Vagina (tissue), 2 donors: ENCODE measurements around the gene ZNF598. TPM values are rescaled to one million over a fixed set of nuclear protein-coding genes. Genes with fewer than 3 reads are reported as not detected.

ENCODE experiments used
- DNase-seq, 2 donors: peaks; one replicate each; pipeline ENCODE4 v3.0.0-alpha.2; 2017; ENCODE audit errors: extremely low spot score in 2 of 2
- H3K27ac ChIP-seq: fragments of 200-600 bp; sonication (generic); one replicate; pipeline ENCODE4 v1.5.1; 2019
- H3K27me3 ChIP-seq: fragments of 200-600 bp; sonication (generic); one replicate; pipeline ENCODE4 v1.5.1; 2019
- H3K36me3 ChIP-seq, 2 donors: fragments of 200-600 bp; sonication (generic); one replicate each; pipeline ENCODE4 v1.5.1; 2017 to 2019
- H3K4me1 ChIP-seq: fragments of 200-600 bp; sonication (generic); one replicate; pipeline ENCODE4 v1.5.1; 2019
- H3K4me3 ChIP-seq, 2 donors: fragments of 200-600 bp; sonication (generic); 1 replicate in 1 of 2; 2 replicates in 1 of 2; pipeline ENCODE4 v1.5.1; 2016 to 2019
- H3K9me3 ChIP-seq: fragments of 200-600 bp; sonication (generic); one replicate; pipeline ENCODE4 v1.5.1; 2019
- CTCF ChIP-seq, 3 experiments: fragments of 450-650 bp in 2 of 3; fragments of 200-600 bp in 1 of 3; sonication (generic) in 1 of 3; IDR thresholded peaks; one replicate each; pipeline ENCODE4 v1.5.1; 2017 to 2019; ENCODE audit warnings: antibody characterized with exemption in 3 of 3, mild to moderate bottlenecking in 2 of 3, moderate library complexity in 2 of 3
- POLR2A ChIP-seq, 2 donors: fragments of 450-650 bp; IDR thresholded peaks; one replicate each; pipeline ENCODE4 v1.6.1; 2017; ENCODE audit warnings: antibody characterized with exemption in 2 of 2, mild to moderate bottlenecking in 2 of 2, moderate library complexity in 2 of 2
- POLR2AphosphoS5 ChIP-seq, 2 donors: sonication (generic); formaldehyde crosslinking; IDR thresholded peaks; one replicate each; pipeline ENCODE4 v1.9.0; 2017; ENCODE audit warnings: antibody characterized with exemption in 2 of 2, mild to moderate bottlenecking in 2 of 2, low read depth in 1 of 2; ENCODE audit not compliant: insufficient read depth in 1 of 2
- intact Hi-C: fragments of 100-400 bp; cut with DNase I; formaldehyde crosslinking; loops from one replicate; pipeline ENCODE4 v1.15.1; 2023
- total RNA-seq: library from RNA; depleted of rRNA; stranded (reverse); fragments of >200 nt; gene quantifications from one replicate; pipeline ENCODE4 v1.2.3, GENCODE V29; 2016

The ZNF598 gene
- total RNA-seq, 1 donor from 2014 or later = 51.8 TPM

- intact Hi-C loops = no loop called here
- H3K4me1 ChIP-seq = no peaks in the 10 kb centered on the region
- no peak for TF ChIP-seq POLR2AphosphoS5 (IDR thresholded peaks at IDR 0.05; ENCODE audit: insufficient read depth in 1 of 2, low read depth in 1 of 2)
- no peak for TF ChIP-seq POLR2A (IDR thresholded peaks at IDR 0.05)
- peak in 1 of 3 experiments; percentile 25 for TF ChIP-seq CTCF (IDR thresholded peaks at IDR 0.05)
- H3K27ac ChIP-seq = no peak overlapping the region
- H3K4me3 ChIP-seq = no peak overlapping the region
- no peaks in the 10 kb centered on the region for H3K9me3 ChIP-seq
- H3K36me3 ChIP-seq = peaks cover 0 to 50% of the 10 kb centered on the region in 2 donors
- no peaks in the 10 kb centered on the region for H3K27me3 ChIP-seq
- no peak for DNase-seq
Observed at GRCh38 chr16:2056681-2057407, 47.2 kb upstream of the ZNF598 start.

GRCh38 chr16:2056077-2056476 lies 46.5 kb upstream of the ZNF598 start:
- TF ChIP-seq CTCF (IDR thresholded peaks at IDR 0.05) = no peak
- TF ChIP-seq POLR2AphosphoS5 (IDR thresholded peaks at IDR 0.05; ENCODE audit: insufficient read depth in 1 of 2, low read depth in 1 of 2) = no peak
- no peak for TF ChIP-seq POLR2A (IDR thresholded peaks at IDR 0.05)
- Histone ChIP-seq H3K4me3 (no peak overlapping the region), H3K27me3 (no peaks in the 10 kb centered on the region), H3K36me3 (peaks cover 0 to 48% of the 10 kb centered on the region in 2 donors), H3K4me1 (no peaks in the 10 kb centered on the region), H3K27ac (no peak overlapping the region), H3K9me3 (no peaks in the 10 kb centered on the region)
- DNase-seq = no peak
- intact Hi-C loops = no loop called here

GRCh38 chr16:2054543-2055245 lies 45.1 kb upstream of the ZNF598 start:
- Histone ChIP-seq H3K27ac (no peak overlapping the region), H3K27me3 (no peaks in the 10 kb centered on the region), H3K9me3 (no peaks in the 10 kb centered on the region), H3K4me1 (peaks cover 3% of the 10 kb centered on the region), H3K36me3 (peaks cover 0 to 49% of the 10 kb centered on the region in 2 donors), H3K4me3 (no peak overlapping the region)
- no peak for DNase-seq
- no peak for TF ChIP-seq CTCF (IDR thresholded peaks at IDR 0.05)
- no peak for TF ChIP-seq POLR2A (IDR thresholded peaks at IDR 0.05)
- no peak for TF ChIP-seq POLR2AphosphoS5 (IDR thresholded peaks at IDR 0.05; ENCODE audit: insufficient read depth in 1 of 2, low read depth in 1 of 2)
- intact Hi-C loops = no loop called here

- no peak overlapping the region for H3K27ac ChIP-seq
- no peaks in the 10 kb centered on the region for H3K9me3 ChIP-seq
- DNase-seq = no peak
- intact Hi-C loops = no loop called here
- no peaks in the 10 kb centered on the region for H3K27me3 ChIP-seq
- H3K4me1 ChIP-seq = peaks cover 11% of the 10 kb centered on the region
- H3K4me3 ChIP-seq = no peak overlapping the region
- TF ChIP-seq CTCF (IDR thresholded peaks at IDR 0.05) (no peak), POLR2A (IDR thresholded peaks at IDR 0.05) (no peak), POLR2AphosphoS5 (IDR thresholded peaks at IDR 0.05; ENCODE audit: insufficient read depth in 1 of 2, low read depth in 1 of 2) (no peak)
- H3K36me3 ChIP-seq = peaks cover 0 to 47% of the 10 kb centered on the region in 2 donors
Observed at GRCh38 chr16:2053897-2054296, 44.3 kb upstream of the ZNF598 start.

GRCh38 chr16:2053211-2053610 lies 43.6 kb upstream of the ZNF598 start:
- TF ChIP-seq CTCF (IDR thresholded peaks at IDR 0.05) = no peak
- no peak for TF ChIP-seq POLR2A (IDR thresholded peaks at IDR 0.05)
- no peak for TF ChIP-seq POLR2AphosphoS5 (IDR thresholded peaks at IDR 0.05; ENCODE audit: insufficient read depth in 1 of 2, low read depth in 1 of 2)
- no peaks in the 10 kb centered on the region for H3K9me3 ChIP-seq
- no peak overlapping the region for H3K27ac ChIP-seq
- H3K4me3 ChIP-seq = no peak overlapping the region
- H3K27me3 ChIP-seq = no peaks in the 10 kb centered on the region
- intact Hi-C loops = no loop called here
- peaks cover 0 to 40% of the 10 kb centered on the region in 2 donors for H3K36me3 ChIP-seq
- H3K4me1 ChIP-seq = peaks cover 18% of the 10 kb centered on the region
- DNase-seq = no peak
